GM08714 (cell line): ENCODE results near the gene RNASE8.

Source experiments
- H3K4me3 ChIP-seq: fragments of 200-500 bp; sonication (Bioruptor generic); 2 replicates; pipeline ENCODE4 v1.5.1; 2014; ENCODE audit warnings: mild to moderate bottlenecking, low read length, inconsistent platforms
- ZNF274 ChIP-seq: IDR thresholded peaks from 2 replicates; pipeline ENCODE4 v1.6.1; 2012; ENCODE audit warnings: mild to moderate bottlenecking, low read depth, low read length

The RNASE8 gene

DNA sequence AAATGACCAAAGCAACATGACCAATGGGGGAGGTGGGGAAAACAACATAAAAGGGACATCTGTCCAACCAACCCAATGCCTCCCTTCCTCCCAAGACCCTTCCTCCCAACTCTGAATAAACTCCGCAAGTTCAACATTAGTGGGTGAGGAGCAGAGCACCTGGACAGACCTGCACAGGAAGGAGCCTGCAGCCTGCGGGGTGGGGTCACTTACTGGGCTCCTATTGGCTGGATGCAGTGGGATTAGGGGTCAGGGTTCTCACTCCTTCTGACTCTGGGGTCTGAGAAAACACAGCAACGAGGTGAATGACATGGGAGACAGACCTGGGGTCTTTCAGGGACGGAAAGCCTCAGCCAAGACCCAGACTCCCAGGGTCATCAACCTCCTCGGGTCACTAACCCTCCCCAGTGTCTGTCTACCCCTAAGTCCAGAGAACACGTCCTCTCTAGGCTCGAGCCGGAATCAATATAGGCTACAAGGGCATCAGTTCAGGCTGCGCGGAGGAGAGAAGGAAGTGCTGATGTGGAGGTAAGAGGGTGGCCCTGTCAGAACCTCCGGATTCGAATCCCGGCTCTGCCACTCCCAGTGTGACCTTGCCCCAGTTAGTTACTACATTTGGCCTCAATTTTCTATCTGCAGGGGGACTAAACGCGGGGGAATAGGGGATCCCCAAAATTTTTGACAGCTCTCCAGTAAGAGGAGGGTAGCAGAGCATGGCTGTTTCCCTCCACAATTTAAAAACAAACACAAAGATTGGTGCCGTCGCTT lies 33.6 kb upstream of the RNASE8 start:
- H3K4me3 ChIP-seq: no peak overlapping the region
- TF ChIP-seq ZNF274: no peak

DNA sequence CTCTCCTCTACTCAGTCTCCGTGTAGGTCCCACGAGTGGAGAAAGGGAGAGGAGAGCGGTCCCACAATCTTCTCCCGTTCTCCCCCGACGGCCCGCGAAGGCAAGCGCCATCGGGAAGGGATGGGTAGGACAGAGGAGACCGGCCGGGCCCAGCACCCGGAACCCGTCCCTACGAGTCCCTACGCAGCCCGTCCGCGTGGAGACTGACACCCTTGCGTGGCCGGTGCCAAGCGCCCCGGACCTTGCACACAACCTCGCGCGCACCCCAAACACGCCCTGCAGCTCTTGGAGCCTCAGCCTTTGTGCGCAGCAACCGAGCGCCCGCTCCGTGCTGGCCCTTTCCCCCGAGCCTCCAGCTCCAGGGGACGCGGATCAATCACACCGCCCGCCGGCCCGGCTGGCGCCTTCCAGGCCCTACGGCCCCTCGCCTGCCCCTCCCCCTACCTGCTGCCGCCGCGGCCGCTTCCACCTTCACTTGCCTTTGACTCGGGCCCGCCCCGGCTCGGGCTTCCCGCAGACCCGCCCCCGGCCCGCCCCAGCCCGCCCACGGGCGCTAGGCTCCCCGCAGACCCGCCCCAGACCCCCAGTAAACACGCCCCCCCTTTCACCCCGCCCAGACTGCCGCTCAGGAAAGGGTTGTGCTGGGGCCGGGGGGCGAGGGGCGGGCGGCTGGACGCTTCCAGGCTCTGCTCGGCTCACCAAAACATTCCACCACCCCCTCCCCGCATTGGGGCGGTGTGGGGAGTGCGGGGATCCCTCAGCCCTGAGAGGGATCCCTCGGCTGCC lies 32.8 kb upstream of the RNASE8 start, which contains the start of gene NDRG2:
Gene NDRG2 (minus strand): TSS at position 477 of the 786 bp plus-strand sequence. CDS start 1,746 bp downstream, outside the sequence.
- no peak for TF ChIP-seq ZNF274
- peak within 1 kb of the TSS; percentile 29; the same call in 1 of the 2 replicates for H3K4me3 ChIP-seq

DNA sequence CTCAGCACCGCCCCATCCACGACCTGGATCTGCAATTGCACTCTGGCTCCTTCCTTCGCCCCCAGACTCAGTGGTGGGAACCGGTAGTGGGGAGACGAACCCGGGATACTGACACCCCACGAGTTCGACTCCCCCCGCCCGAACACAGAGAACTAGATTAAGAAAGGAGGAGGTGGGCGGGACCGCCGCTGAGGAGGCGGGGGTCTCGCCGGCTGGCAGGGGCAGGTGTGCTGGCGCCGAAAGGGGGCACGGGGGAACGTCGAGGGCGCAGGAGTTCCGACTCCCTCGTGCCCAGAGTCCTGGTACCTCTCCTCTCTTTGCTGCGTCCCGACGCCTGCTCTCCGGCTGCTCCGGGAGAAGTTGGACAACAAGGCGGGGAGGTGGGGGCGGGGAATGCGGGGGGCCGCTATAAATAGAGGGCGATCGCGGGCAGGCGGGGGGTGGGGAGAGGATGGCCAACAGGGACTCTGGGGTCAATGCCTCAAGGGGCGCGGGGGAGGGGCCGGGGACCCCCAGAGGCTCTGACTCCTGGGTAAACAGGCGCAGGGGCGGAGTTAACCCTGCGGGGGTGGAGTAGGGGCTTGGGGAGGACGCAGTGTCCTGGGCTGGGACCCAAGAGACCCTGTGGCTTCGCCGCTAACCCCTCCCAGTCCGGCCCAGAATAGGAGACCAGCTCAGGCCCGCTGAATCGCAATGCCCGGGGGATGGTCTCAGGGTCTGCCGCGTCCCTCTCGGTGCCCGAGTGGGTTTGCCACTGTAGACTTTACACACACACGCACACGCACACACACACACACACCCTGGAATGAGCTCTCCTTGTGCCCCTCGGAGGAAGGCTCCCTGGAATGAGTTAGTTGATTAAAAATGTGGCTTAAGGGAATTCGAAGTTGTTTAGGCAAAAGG lies 32.0 kb upstream of the RNASE8 start:
- TF ChIP-seq ZNF274: no peak
- no peak overlapping the region for H3K4me3 ChIP-seq

DNA sequence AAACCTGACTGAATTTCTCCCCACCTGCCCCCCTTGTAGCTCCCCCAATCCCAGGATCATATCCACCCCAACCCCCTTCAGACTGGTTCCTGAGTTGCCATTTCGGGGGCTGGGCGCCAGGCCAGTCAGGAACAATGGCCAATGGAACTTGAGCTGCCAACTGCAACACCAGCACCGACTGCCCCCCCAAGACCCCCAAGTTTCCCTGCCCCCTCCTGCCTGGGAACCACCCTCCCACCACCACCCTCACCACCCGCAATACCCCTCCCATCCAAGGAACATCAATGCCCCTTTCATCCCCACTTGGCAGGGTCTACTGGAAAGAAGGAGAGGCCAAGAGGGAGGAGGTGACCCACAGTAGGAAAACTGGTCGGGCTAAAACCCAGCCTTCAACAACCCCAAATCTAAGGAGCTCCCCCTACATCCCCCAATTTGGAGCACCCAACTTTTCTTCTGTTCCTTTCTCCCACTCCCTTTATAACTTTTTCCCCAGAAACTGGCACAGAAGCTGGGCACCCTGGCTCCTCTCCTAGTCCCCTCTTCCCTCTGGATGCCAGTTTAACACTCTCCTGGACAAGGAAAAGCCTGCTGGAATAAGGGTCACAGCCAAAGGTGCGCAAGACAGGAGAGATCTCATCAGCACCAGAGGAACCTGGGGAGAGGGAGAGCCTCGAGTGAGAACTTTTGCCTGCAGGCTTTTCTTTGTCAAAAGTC lies 31.2 kb upstream of the RNASE8 start:
- no peak overlapping the region for H3K4me3 ChIP-seq

DNA sequence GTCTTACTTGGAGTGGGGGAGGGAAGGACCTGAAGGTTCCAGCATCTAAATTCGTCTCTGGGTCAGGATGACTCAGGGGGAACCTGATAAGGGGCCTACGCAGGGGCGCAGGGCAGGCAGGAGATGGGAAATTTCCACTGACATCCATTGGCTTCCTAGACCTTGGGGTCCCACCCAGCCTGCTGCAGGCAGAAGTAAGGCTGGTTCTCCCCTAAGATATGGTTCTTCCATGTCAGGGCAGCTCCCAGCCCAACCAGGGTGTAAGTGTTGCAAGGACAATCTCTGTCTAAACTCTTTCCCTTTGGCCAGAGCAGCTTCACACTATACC lies 30.7 kb upstream of the RNASE8 start:
- no peak overlapping the region for H3K4me3 ChIP-seq
- TF ChIP-seq ZNF274: no peak

More for the DNA sequence above, 31.2 kb upstream of the RNASE8 start:
- TF ChIP-seq ZNF274: no peak

DNA sequence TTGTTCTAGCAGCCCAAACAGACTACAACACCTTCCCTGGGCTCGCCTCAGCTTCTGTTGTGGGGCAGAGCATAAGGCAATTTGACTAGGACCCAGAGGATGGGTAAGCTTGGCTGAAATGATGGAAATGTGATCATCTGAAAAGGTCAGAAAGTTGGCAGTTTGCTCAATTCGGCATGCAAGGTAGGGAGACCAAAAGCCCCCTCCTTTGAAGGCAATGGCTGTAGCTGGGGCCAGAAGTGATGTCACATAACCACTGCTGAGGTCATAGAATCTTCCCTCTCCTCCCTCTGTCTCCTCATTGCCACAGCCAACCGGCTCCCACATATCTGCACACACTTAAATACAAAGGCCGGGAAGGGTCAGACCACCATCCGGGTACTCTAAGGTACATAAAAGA lies 27.7 kb upstream of the RNASE8 start, which contains the start of gene TPPP2:
Gene TPPP2 (plus strand): TSS at position 301 of the 400 bp plus-strand sequence. CDS start 365 bp downstream, outside the sequence.
- TF ChIP-seq ZNF274: no peak
- no peak within 1 kb of the TSS for H3K4me3 ChIP-seq

DNA sequence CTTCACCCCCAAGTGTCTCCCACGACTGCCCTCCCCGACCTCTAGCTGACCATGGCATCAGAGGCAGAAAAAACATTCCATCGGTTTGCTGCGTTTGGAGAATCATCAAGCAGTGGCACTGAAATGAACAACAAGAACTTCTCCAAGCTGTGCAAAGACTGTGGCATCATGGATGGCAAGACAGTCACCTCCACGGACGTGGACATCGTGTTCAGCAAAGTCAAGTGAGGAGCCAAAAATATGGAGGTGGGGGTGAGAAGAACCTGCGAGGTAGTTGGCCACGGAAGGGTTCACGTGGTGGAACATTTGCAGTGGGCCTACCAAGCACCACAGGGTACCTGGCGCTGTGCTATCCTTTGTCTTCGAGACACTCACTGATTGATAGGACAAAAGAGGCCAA lies 27.1 kb upstream of the RNASE8 start:
- TF ChIP-seq ZNF274: no peak
- H3K4me3 ChIP-seq: no peak overlapping the region

DNA sequence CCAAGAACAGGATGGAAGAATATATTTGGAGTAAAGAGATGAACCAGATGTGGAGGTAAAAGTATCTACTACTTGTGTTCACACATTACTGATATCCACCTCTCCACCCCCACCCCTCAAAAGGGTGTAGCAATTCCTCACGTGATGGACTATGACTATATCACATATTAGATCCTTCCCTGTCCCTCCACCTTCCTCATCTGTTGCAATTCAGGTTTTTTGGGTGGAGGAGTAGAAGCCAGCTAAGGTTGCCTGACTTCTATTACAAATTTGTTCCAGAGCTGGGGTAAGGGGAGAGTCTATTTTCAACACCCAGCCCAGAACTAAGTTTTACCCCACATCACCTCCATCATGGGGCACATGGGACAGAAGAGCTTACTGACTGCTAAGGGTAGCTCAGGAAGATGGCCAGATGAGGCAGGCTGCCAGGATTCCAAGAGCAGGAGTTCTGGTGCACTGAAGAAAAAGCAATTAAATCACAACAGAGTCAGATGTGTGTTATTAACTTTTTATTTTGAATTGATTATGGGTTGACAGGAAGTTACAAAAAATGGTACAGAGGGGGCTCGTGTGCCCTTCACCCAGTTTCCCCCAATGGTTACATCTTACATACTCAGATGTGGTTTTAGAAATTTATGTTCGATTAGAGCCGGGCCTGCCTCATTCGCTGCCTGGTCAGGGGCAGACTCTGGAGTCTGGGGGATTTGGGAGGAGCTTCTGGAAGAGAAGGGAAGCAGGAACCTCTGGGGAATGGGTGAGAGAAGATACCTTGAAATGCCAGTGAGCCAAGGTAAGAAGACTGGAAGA lies 25.1 kb upstream of the RNASE8 start:
- TF ChIP-seq ZNF274: no peak
- no peak overlapping the region for H3K4me3 ChIP-seq

DNA sequence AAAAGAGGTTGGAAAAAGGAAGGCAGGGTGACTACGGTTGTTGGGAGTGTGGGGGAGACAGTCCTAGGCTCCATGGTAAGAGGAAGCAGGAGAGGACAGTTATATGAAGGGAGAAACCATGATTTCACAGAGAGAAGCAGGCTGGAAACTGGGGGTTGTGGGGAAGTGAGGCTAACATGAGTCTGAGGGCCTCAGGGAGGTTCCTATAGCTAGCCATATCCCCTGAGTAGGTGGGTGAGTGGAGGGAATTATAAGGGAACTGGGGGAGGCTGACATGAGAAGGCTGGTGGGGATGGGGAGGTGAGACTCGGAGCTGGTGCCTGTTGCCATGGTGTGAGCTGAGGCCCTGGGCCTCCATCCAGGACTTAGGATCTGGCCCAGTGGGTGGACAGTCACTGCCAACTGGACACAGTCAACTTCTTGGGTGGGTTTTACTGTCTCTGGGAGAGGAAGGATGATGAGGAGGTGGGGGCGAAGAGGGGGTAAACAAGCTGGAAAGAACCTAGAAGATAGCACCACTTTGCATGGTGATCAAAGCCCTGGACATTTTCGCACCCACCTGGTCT lies 24.4 kb upstream of the RNASE8 start:
- TF ChIP-seq ZNF274: no peak
- H3K4me3 ChIP-seq: no peak overlapping the region

DNA sequence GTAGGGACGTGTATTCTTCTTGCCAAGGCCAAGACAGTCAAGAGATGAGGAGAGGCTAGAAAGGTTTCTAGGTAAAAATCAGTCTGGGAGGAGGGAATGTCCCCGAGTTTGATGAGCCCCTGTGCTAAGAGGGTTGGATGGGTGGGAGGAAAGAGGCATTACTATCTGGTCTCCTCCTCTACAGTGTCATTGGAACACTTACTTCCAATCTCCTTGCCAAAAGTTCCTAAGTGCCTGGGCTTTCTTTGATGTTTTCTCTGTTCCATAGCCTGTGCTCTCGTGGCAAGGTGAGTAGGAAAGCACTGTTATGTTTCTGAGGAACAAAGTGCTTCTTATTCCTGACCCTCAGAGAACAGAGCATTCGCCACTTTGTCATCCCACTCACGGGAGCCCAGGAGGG lies 22.9 kb upstream of the RNASE8 start, which contains the start of gene RNASE13:
Gene RNASE13 (minus strand): TSS at position 101 of the 400 bp plus-strand sequence. CDS start 519 bp downstream, outside the sequence.
- no peak within 1 kb of the TSS for H3K4me3 ChIP-seq

DNA sequence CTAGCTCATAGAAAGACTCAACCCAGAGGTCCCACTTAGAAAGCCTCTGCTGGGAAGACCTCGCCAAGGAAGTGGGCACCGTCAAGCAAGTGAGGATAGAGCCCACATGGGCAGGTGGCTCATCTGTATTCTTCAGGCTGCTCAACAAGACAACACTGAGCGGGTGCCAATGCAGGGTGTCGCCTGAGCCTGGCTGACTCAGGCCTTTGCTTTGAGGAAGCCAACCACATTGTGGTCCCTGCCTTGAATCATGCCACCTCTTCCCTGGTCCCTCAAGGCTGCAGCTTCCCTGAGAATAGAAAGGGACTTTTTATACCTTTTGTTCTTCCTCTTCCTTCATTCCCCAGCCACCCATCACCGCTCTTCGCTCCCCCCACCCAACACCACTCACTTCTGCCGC lies 20.9 kb upstream of the RNASE8 start:
- no peak for TF ChIP-seq ZNF274
- no peak overlapping the region for H3K4me3 ChIP-seq

More for the DNA sequence above, 22.9 kb upstream of the RNASE8 start, which contains the start of gene RNASE13:
- TF ChIP-seq ZNF274: no peak

DNA sequence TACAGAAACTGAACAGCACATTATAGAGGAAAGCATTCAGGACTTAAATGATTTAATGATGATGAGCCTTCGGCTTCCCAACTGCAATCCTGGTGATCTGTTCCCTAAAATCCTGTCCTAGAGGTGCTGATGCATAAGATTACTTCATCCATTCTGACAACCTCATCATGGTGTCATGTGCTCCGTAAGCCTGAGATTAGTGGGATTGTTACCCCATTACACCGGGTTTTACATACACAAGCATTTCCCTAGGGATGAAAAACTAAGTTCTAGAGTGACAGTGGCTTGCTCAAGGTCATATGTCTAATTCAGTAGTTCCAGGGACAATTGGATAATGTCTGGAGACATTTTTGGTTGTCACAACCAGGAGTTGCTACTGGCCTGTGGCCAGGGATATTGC lies 20.5 kb upstream of the RNASE8 start:
- H3K4me3 ChIP-seq: no peak overlapping the region
- TF ChIP-seq ZNF274: no peak
